DND-41 (cell line): ENCODE results near the gene NOC2L.
A peak's percentile ranks its signal among the peaks of the same experiment; 100 is the strongest.

Source experiments
- EZH2 ChIP-seq: IDR thresholded peaks from 3 replicates; pipeline ENCODE4 v1.6.1; 2012; ENCODE audit warnings: borderline replicate concordance, low read depth, mild to moderate bottlenecking, moderate library complexity, low read length, inconsistent platforms; ENCODE audit not compliant: severe bottlenecking
- TF ChIP-seq, protein P1 (sequence below): IDR thresholded peaks from 2 replicates; pipeline ENCODE4 v1.5.1; 2012; ENCODE audit warnings: borderline replicate concordance, low read length, moderate library complexity, mild to moderate bottlenecking; ENCODE audit not compliant: poor library complexity, severe bottlenecking; ENCODE audit errors: extremely low read depth

DNA sequence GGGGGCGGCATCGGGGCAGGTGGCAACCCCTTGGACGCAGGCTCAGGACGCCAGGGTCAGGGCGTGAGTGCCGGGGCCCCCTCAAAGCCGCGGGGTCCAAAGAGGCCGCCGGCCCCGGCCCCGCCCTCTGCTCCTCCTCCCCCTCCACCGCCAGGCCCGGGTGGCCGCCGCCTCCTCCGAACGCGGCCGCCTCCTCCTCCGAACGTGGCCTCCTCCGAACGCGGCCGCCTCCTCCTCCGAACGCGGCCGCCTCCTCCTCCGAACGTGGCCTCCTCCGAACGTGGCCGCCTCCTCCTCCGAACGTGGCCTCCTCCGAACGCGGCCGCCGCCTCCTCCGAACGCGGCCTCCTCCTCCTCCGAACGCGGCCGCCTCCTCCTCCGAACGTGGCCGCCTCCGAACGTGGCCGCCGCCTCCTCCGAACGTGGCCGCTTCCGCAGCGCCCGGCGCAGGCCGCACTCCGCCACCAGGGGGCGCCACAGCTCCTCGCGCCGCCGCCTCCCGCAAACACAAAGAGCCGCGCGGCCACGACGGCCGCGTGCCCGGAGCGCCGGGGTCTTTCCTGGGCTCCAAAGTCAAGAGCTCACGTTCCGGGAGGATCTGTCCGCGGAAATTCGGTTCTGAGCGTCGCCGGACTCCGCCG is 54.6 kb downstream of the NOC2L start:
- TF ChIP-seq, protein P1, sequence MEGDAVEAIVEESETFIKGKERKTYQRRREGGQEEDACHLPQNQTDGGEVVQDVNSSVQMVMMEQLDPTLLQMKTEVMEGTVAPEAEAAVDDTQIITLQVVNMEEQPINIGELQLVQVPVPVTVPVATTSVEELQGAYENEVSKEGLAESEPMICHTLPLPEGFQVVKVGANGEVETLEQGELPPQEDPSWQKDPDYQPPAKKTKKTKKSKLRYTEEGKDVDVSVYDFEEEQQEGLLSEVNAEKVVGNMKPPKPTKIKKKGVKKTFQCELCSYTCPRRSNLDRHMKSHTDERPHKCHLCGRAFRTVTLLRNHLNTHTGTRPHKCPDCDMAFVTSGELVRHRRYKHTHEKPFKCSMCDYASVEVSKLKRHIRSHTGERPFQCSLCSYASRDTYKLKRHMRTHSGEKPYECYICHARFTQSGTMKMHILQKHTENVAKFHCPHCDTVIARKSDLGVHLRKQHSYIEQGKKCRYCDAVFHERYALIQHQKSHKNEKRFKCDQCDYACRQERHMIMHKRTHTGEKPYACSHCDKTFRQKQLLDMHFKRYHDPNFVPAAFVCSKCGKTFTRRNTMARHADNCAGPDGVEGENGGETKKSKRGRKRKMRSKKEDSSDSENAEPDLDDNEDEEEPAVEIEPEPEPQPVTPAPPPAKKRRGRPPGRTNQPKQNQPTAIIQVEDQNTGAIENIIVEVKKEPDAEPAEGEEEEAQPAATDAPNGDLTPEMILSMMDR: peak; percentile 99
- TF ChIP-seq EZH2: no peak
